Calu3 (cell line): ENCODE measurements around the gene ULK4. TPM values are rescaled to one million over a fixed set of nuclear protein-coding genes. Genes with fewer than 3 reads are reported as not detected.
"Not testable (repeated sequence)": the region's sequence is repeated elsewhere in the genome, so short reads cannot be mapped to it uniquely, and the experiment has no call there.

Experiments
- BruUV-seq: library from RNA; stranded (reverse); fragments of 400-500 nt; replicated peaks from 2 replicates; lab custom pipeline; 2021; lab: Mats Ljungman, UMichigan
- CTCF ChIA-PET: fragments of 300-600 bp; sonication (Branson Sonifier 250); formaldehyde crosslinking; loops from one replicate; lab custom pipeline; 2022; ENCODE audit warnings: antibody characterized with exemption; lab: Charles Lee
- DNase-seq: peaks from one replicate; pipeline ENCODE4 v3.0.0; 2022
- H3K27ac Mint-ChIP-seq: one replicate; pipeline ENCODE4 v1.8.0; 2022; ENCODE audit warnings: mixed read lengths; ENCODE audit not compliant: unreplicated experiment
- H3K27me3 Mint-ChIP-seq: one replicate; pipeline ENCODE4 v1.8.0; 2022; ENCODE audit warnings: mixed read lengths; ENCODE audit not compliant: unreplicated experiment
- H3K36me3 Mint-ChIP-seq: one replicate; pipeline ENCODE4 v1.8.0; 2022; ENCODE audit warnings: mild to moderate bottlenecking, moderate library complexity, mixed read lengths; ENCODE audit not compliant: insufficient read depth, unreplicated experiment
- H3K4me1 Mint-ChIP-seq: one replicate; pipeline ENCODE4 v1.8.0; 2022; ENCODE audit warnings: mild to moderate bottlenecking, low read depth, mixed read lengths; ENCODE audit not compliant: unreplicated experiment
- H3K4me3 Mint-ChIP-seq: one replicate; pipeline ENCODE4 v1.8.0; 2022; ENCODE audit warnings: mild to moderate bottlenecking, low read depth, moderate library complexity, mixed read lengths; ENCODE audit not compliant: unreplicated experiment
- H3K9me3 Mint-ChIP-seq: one replicate; pipeline ENCODE4 v1.8.0; 2022; ENCODE audit warnings: low read depth, mixed read lengths; ENCODE audit not compliant: unreplicated experiment
- CTCF ChIP-seq: fragments of 200-600 bp; IDR thresholded peaks from one replicate; pipeline ENCODE4 v1.8.0; 2022; ENCODE audit warnings: antibody characterized with exemption; ENCODE audit not compliant: unreplicated experiment
- intact Hi-C: fragments of 100-400 bp; cut with micrococcal nuclease; formaldehyde crosslinking; loops from one replicate; pipeline ENCODE4 v1.10.0; 2022; ENCODE audit not compliant: unreplicated experiment
- total RNA-seq: library from RNA; stranded (reverse); gene quantifications from 2 replicates; pipeline ENCODE4 v1.2.3, GENCODE V29; 2022

The ULK4 gene
- total RNA-seq, 1 experiment from 2014 or later = 8.7 TPM

GRCh38 chr3:41986561-41986960 lies 24.7 kb upstream of the ULK4 start:
- H3K36me3 Mint-ChIP-seq = no peaks in the 10 kb centered on the region
- DNase-seq = no peak
- intact Hi-C loops = no loop called here
- no peaks in the 10 kb centered on the region for H3K4me1 Mint-ChIP-seq
- CTCF ChIA-PET = no interaction called here
- no peaks in the 10 kb centered on the region for H3K27me3 Mint-ChIP-seq
- no peak overlapping the region for H3K27ac Mint-ChIP-seq
- BruUV-seq = no TSS peak
- no peaks in the 10 kb centered on the region for H3K9me3 Mint-ChIP-seq
- H3K4me3 Mint-ChIP-seq = no peak overlapping the region
- no peak for TF ChIP-seq CTCF

- CTCF ChIA-PET = no interaction called here
- no peak for DNase-seq
- Mint-ChIP-seq H3K4me1 (no peaks in the 10 kb centered on the region), H3K4me3 (no peak overlapping the region), H3K27me3 (no peaks in the 10 kb centered on the region), H3K9me3 (no peaks in the 10 kb centered on the region), H3K27ac (no peak overlapping the region), H3K36me3 (no peaks in the 10 kb centered on the region)
- BruUV-seq = no TSS peak
- intact Hi-C loops = no loop called here
- TF ChIP-seq CTCF = no peak
Observed at GRCh38 chr3:41985018-41985417, 23.1 kb upstream of the ULK4 start.

- DNase-seq, H3K27me3 Mint-ChIP-seq, H3K27ac Mint-ChIP-seq, intact Hi-C loops, H3K4me3 Mint-ChIP-seq, H3K36me3 Mint-ChIP-seq, CTCF ChIA-PET, H3K4me1 Mint-ChIP-seq, H3K9me3 Mint-ChIP-seq, BruUV-seq: not testable (repeated sequence)
Observed at GRCh38 chr3:41983091-41983490, 21.2 kb upstream of the ULK4 start.

- intact Hi-C loops, H3K36me3 Mint-ChIP-seq, H3K4me3 Mint-ChIP-seq, BruUV-seq, H3K9me3 Mint-ChIP-seq, DNase-seq, H3K4me1 Mint-ChIP-seq, CTCF ChIA-PET, H3K27ac Mint-ChIP-seq, H3K27me3 Mint-ChIP-seq: not testable (repeated sequence)
Observed at GRCh38 chr3:41977401-41977800, 15.5 kb upstream of the ULK4 start.

- H3K4me3 Mint-ChIP-seq = no peak overlapping the region
- no peak overlapping the region for H3K27ac Mint-ChIP-seq
- CTCF ChIA-PET = no interaction called here
- BruUV-seq = no TSS peak
- no peaks in the 10 kb centered on the region for H3K4me1 Mint-ChIP-seq
- no peak for TF ChIP-seq CTCF
- intact Hi-C loops = no loop called here
- H3K36me3 Mint-ChIP-seq = peaks cover 3% of the 10 kb centered on the region
- DNase-seq = no peak
- H3K9me3 Mint-ChIP-seq = no peaks in the 10 kb centered on the region
- H3K27me3 Mint-ChIP-seq = no peaks in the 10 kb centered on the region
Observed at GRCh38 chr3:41975416-41976103, 13.7 kb upstream of the ULK4 start.
